Anterior cingulate cortex (tissue), 58 donors: ENCODE results near the gene GNL3.

ENCODE experiments used
- DNase-seq, 58 donors: peaks; one replicate each; lab custom pipeline; 2025; lab: John Stamatoyannopoulos, UW

The GNL3 gene

DNA sequence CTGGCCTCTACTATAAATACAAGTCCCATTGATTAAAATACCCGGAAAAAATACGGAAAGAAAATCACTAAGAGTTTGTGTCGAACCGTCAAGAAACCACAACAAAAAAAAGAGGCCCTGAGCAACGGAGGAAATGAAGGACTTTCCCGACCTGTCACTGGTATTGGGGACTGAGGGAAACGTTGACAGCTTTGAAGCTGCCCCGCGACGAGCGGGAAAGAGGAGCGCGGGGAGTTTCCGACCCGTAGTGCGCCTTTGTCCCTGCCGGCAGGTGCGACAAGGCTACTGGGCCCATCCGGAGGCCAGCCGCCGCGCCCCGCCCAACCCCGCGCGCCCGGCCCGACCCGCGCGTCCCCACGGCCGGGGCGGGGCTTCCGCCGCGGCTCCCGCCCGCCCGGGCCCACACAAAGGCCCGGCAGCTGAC, 535 bp upstream of the GNL3 start:
- peak in 44 of 58 donors; percentile 44 to 93 (median 82) for DNase-seq

GRCh38 chr3:52688266-52688665, 2.4 kb downstream of the GNL3 start:
- DNase-seq: no peak

- DNase-seq: no peak
Observed at GRCh38 chr3:52689151-52689550, 3.3 kb downstream of the GNL3 start.

- no peak for DNase-seq
Observed at GRCh38 chr3:52690560-52690959, 4.7 kb downstream of the GNL3 start.

GRCh38 chr3:52693071-52693470, 7.2 kb downstream of the GNL3 start:
- DNase-seq: no peak

GRCh38 chr3:52694528-52695189, 8.8 kb downstream of the GNL3 start:
- DNase-seq: peak in 3 of 58 donors; percentile 9 to 51 (median 48)

DNA sequence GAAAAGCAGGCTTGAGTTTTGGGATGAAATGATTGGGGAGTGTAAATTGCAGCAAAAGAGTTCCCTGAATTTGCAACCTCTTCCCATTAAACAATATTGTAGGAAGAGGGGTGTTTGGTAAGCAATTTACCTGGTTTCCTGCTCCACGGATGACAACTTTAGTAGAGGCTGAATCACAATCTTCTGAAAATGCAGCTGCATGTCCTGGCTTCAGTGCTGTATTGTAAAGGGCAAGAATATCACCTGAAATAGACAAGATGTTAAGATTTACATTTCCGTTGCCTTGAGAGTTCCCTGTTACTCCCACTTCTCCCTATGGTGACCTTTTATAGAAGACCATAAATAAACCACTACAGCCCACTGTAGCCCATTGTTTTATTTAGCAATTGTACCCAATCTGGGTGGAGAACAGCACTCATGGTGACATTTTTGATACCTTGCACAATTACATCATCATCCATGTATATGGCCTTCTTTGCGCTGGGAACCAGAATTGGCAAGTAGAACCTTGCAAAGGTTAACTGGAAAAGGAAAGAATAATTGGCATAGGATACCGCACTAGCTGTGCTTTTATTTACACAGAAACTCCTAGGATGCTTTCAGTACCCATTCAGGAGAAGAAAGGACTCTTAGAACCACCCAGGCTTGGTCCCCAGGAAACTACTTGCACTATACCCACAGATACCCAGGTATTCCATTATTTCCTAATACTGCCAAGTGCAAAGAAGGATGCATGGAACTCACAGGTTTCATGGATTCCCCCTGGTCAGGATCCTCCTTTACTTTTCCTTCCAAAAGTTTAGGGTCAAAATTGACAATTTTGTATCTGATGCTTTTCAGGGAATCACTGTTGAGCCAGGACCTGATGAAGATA, 10.2 kb downstream of the GNL3 start:
- DNase-seq: no peak

- no peak for DNase-seq
Observed at GRCh38 chr3:52696830-52697631, 11.2 kb downstream of the GNL3 start.

DNA sequence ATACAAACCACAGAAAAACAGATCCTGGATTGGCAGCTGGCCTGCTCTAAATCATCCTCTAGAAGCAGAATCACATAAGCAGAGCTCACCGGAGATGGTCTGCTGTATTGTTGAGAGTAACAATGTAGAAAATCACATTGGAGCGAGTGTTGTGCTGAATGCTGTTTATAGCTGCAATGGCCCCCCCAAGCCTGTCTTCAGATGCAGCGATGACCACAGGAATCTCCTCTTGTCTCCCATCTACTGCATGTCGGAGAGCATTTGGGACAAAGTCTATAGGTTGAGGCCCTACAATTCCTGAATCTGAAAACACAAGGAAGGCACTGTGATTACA, 11.8 kb downstream of the GNL3 start:
- DNase-seq: no peak

- DNase-seq: no peak
Observed at GRCh38 chr3:52703341-52703740, 17.5 kb downstream of the GNL3 start.

- no peak for DNase-seq
Observed at GRCh38 chr3:52704611-52705437, 19.0 kb downstream of the GNL3 start.

- peak in 2 of 58 donors; percentile 18 to 62 for DNase-seq
Observed at GRCh38 chr3:52705438-52705687, 19.5 kb downstream of the GNL3 start.

DNA sequence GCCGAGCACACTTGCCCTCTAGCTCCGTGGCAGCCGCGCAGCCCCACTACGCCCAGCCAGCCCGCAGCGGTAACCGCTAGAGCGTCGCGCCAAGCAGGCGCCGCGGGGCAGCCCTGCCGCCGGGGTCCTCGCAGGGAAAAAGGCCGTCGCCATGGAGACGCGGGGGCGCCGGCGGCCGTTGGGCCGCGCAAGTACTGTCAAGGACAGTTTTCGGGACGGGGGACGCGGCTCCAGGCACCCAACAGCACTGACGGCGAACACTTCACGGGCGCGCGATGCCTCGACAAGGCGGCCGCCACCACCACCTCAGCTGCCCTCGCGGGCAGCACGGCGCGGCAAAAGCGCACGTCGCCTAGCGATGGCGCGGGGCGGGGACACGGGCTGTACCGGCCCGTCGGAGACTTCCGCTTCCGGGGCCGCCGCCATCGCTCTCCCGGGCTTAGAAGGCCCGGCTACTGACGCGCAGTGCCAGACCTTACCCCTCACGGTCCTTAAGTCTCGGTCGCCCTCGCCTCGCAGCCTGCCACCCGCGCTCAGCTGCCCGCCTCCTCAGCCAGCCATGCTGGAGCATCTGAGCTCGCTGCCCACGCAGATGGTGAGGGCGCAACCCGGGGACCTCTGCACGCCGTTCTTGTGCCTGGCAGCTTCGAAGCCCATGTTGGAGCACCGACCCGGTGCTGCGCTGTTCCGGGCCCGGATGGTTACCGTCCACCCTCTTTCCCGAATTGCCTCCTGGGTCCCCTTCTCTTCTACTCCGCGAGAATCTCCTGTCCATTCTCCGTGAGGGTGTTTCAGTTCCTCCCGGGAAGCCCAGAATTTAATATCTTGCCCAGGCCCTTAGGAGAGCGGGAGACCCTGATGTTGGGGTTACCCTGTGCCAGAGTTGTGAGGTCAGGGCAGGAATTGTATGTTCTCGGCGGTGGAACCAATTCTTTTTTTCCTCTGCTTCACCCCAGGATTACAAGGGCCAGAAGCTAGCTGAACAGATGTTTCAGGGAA, 20.2 kb downstream of the GNL3 start, which contains the start of the genes GLT8D1 and SPCS1:
Gene GLT8D1, minus strand, starts transcription at position 104 of the 999 bp plus-strand sequence. CDS start 5,331 bp downstream, outside the sequence.
Gene SPCS1, plus strand, starts transcription at position 419 of the 999 bp plus-strand sequence. Its CDS starts 141 bp downstream, at position 560.
- peak; percentile 27 to 97 (median 86) for DNase-seq

- DNase-seq: no peak
Observed at GRCh38 chr3:52707585-52707984, 21.8 kb downstream of the GNL3 start.

DNA sequence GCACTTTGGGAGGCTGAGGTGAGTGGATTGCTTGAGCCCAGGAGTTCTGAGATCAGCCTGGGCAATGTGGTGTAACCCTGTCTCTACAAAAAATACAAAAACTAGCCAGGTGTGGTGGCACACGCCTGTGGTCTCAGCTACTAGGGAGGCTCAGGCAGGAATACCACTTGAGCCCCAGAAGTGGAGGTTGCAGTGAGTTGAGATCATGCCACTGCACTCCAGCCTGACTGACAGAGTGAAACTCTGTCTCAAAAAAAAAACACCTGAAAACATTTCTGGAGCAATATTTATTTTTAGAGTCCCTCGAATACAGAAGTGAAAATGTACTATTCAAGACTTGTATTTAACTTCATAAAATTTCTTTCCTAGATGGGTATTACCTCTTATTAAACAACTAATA, 24.7 kb downstream of the GNL3 start:
- DNase-seq: no peak

DNA sequence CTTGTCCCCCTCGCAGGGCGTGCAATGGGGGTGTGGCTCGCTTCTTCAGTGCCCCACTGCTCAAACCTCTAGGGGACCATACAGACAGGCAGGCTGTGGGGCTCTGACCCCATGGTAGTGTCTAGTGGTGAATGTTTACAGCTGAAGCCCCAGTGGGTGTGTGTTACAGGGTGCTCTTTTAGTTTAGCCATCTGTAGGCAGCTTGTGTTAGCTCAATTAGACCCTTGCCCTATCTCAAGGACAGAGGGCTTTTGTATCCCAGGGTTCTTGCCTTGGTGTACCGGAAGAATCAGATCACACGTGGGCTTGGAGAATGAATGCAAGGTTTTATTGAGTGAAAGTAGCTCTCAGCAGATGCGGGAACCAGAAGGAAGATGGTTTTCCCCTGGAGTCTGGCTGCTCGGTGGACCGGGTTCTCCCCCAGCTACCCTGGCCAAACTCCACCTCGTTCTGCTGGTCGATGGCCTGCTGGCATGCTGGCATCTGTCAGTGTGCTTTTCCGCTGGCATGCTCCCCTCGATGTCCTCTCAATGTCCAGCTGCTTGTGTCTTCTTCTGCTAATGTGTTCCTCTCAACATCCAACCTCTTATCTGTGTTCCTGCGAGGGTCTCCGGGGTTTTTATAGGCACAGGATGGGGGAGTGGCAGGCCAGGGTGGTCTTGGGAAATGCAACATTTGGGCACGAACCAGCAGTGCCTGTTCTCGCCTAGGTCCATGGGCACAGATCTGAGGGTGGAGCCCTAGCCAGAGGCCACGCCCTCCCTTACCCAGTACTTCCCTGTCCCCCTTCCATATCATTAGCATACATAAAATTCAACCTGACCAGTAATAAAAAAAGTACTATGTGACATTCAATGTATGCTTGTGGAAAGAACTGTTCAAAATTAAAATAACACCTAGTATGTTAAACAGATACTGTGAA, 26.7 kb downstream of the GNL3 start:
- no peak for DNase-seq

DNA sequence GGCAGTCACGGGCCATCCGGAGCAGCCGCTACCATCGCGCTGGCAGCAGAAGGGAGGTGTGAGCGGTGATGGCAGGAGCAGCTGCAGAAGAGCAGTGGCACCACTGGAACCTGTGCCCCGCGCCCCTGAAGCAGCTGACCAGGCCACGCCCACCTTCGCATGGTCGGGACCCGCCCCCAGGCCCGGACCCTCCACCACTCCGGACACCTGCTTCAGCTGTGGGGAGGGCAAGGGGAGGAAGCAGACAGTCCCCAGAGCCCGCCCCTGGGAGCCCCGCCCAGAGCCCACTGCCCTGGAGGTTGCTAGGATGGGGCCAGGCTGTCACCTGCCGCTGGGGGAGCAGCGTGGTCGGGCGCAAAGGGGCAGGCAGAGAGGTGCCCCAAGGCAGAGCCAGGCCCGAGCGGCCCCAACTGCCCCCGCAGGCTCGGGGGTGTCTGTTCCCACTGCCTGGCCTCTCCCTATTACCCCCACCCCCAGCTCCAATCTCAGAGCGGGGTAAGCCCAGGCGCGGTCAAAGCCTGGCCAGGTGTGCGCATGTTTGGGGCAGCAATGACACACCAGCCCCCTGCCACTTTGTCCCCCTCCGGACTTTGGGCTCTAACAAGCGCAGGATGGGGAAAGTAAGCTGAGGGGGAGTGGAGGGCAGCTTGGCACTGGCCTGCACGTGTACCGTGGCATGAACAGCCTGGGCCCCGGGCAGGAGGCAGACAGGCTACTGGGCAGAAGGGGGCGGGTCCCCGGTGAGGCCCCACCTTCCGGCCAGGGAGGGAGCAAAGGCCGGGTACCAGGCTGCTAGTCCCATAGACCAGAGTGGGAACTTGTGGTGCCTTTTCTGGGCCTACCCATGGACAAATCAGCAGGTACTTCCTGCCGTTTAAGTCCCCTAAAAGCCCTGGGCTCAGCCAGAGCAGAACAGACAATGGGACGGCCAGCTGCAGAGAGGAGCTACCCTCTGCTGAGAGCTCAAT, 28.8 kb downstream of the GNL3 start:
- no peak for DNase-seq
